T-helper 17 cell (primary cell): ENCODE results near the gene TMEM202. TPM values are rescaled to one million over a fixed set of nuclear protein-coding genes. Genes with fewer than 3 reads are reported as not detected.

ENCODE experiments used
- ATAC-seq: fragments of 150-1000 bp; cut with Tn5 transposase; 2 replicates; pipeline ENCODE4 v1.10.0; 2021; ENCODE audit warnings: mild to moderate bottlenecking, moderate library complexity
- DNase-seq, 3 donors: peaks; one replicate each; pipeline versions ENCODE4 v3.0.0 to v3.0.0-alpha.2; 2020 to 2021
- H3K9me3 ChIP-seq: one replicate; pipeline ENCODE4 v1.7.0; 2013; ENCODE audit warnings: low read length, mild to moderate bottlenecking; ENCODE audit not compliant: control insufficient read depth, poor library complexity, severe bottlenecking
- H3K27ac Mint-ChIP-seq: one replicate; pipeline ENCODE4 v1.8.0; 2022; ENCODE audit warnings: mild to moderate bottlenecking, moderate library complexity, mixed read lengths
- H3K27me3 Mint-ChIP-seq: one replicate; pipeline ENCODE4 v1.8.0; 2022; ENCODE audit warnings: mixed read lengths
- H3K36me3 Mint-ChIP-seq: one replicate; pipeline ENCODE4 v1.8.0; 2022; ENCODE audit warnings: low read depth, mixed read lengths
- H3K4me1 Mint-ChIP-seq: one replicate; pipeline ENCODE4 v1.8.0; 2022; ENCODE audit warnings: mild to moderate bottlenecking, mixed read lengths
- H3K4me3 Mint-ChIP-seq: one replicate; pipeline ENCODE4 v1.8.0; 2022; ENCODE audit warnings: mild to moderate bottlenecking, moderate library complexity, mixed read lengths
- total RNA-seq, 4 donors: library from RNA in 2 of 4; stranded (reverse) in 2 of 4; gene quantifications; one replicate each; pipeline ENCODE4 v1.2.3 and lab custom pipeline; 2022 to 2026

TMEM202 gene
- total RNA-seq = not detected
- 0 reads per million in 2 donors for total RNA-seq (lab: John Stamatoyannopoulos, UW)

- H3K27me3 Mint-ChIP-seq = peaks cover 19% of the 10 kb centered on the region
- no peak within 1 kb of the TSS for H3K27ac Mint-ChIP-seq
- no peaks in the 10 kb centered on the region for H3K36me3 Mint-ChIP-seq
- no peak for DNase-seq
- H3K9me3 ChIP-seq = no peaks in the 10 kb centered on the region
- H3K4me3 Mint-ChIP-seq = no peak within 1 kb of the TSS
- ATAC-seq = no peak
- H3K4me1 Mint-ChIP-seq = peaks cover 3% of the 10 kb centered on the region
These were observed at the start of gene TMEM202 for GRCh38 chr15:72397796-72398588. TSS of gene TMEM202 (plus strand) at chr15:72398305. CDS start at chr15:72398327, 22 bp downstream.

GRCh38 chr15:72353266-72353665 is 44.8 kb upstream of the TMEM202 start:
- peak overlapping the region; percentile 37 for H3K27ac Mint-ChIP-seq
- H3K4me3 Mint-ChIP-seq = no peak overlapping the region
- DNase-seq = no peak
- peaks cover 3% of the 10 kb centered on the region for H3K36me3 Mint-ChIP-seq
- no peak for ATAC-seq
- H3K4me1 Mint-ChIP-seq = peaks cover 2% of the 10 kb centered on the region
- H3K27me3 Mint-ChIP-seq = no peaks in the 10 kb centered on the region
- no peaks in the 10 kb centered on the region for H3K9me3 ChIP-seq

- no peak overlapping the region for H3K4me3 Mint-ChIP-seq
- no peaks in the 10 kb centered on the region for H3K27me3 Mint-ChIP-seq
- H3K36me3 Mint-ChIP-seq = no peaks in the 10 kb centered on the region
- H3K27ac Mint-ChIP-seq = peak overlapping the region; percentile 37
- peaks cover 10% of the 10 kb centered on the region for H3K4me1 Mint-ChIP-seq
- ATAC-seq (no peak), DNase-seq (no peak)
- no peaks in the 10 kb centered on the region for H3K9me3 ChIP-seq
These were observed 43.6 kb upstream of the TMEM202 start for GRCh38 chr15:72354496-72354895.

GRCh38 chr15:72358121-72358520 is 40.0 kb upstream of the TMEM202 start:
- ATAC-seq = no peak
- peaks cover 10% of the 10 kb centered on the region for H3K4me1 Mint-ChIP-seq
- no peaks in the 10 kb centered on the region for H3K9me3 ChIP-seq
- no peaks in the 10 kb centered on the region for H3K36me3 Mint-ChIP-seq
- H3K27me3 Mint-ChIP-seq = no peaks in the 10 kb centered on the region
- peak overlapping the region; percentile 36 for H3K4me3 Mint-ChIP-seq
- DNase-seq = no peak
- peak overlapping the region; percentile 49 for H3K27ac Mint-ChIP-seq

GRCh38 chr15:72358650-72359171 is 39.4 kb upstream of the TMEM202 start:
- Mint-ChIP-seq H3K4me1 (peaks cover 10% of the 10 kb centered on the region), H3K36me3 (no peaks in the 10 kb centered on the region), H3K27ac (peak overlapping the region; percentile 49), H3K27me3 (no peaks in the 10 kb centered on the region), H3K4me3 (peak overlapping the region; percentile 36)
- no peaks in the 10 kb centered on the region for H3K9me3 ChIP-seq
- no peak for DNase-seq
- peak; percentile 60 for ATAC-seq

GRCh38 chr15:72361176-72361575 is 36.9 kb upstream of the TMEM202 start:
- ATAC-seq (no peak), DNase-seq (no peak)
- Mint-ChIP-seq H3K36me3 (no peaks in the 10 kb centered on the region), H3K27ac (no peak overlapping the region), H3K27me3 (no peaks in the 10 kb centered on the region), H3K4me1 (peaks cover 19% of the 10 kb centered on the region), H3K4me3 (no peak overlapping the region)
- no peaks in the 10 kb centered on the region for H3K9me3 ChIP-seq

GRCh38 chr15:72365844-72366243 is 32.3 kb upstream of the TMEM202 start:
- no peaks in the 10 kb centered on the region for H3K9me3 ChIP-seq
- H3K4me1 Mint-ChIP-seq = peaks cover 26% of the 10 kb centered on the region
- H3K27me3 Mint-ChIP-seq = no peaks in the 10 kb centered on the region
- ATAC-seq (peak; percentile 94), DNase-seq (no peak)
- peaks cover 6% of the 10 kb centered on the region for H3K36me3 Mint-ChIP-seq
- no peak overlapping the region for H3K27ac Mint-ChIP-seq
- H3K4me3 Mint-ChIP-seq = peak overlapping the region; percentile 5

GRCh38 chr15:72368325-72368724 is 29.8 kb upstream of the TMEM202 start:
- ATAC-seq = no peak
- H3K9me3 ChIP-seq = no peaks in the 10 kb centered on the region
- H3K36me3 Mint-ChIP-seq = peaks cover 6% of the 10 kb centered on the region
- no peak overlapping the region for H3K4me3 Mint-ChIP-seq
- DNase-seq = no peak
- H3K27me3 Mint-ChIP-seq = no peaks in the 10 kb centered on the region
- H3K4me1 Mint-ChIP-seq = peaks cover 32% of the 10 kb centered on the region
- no peak overlapping the region for H3K27ac Mint-ChIP-seq

GRCh38 chr15:72368899-72369298 is 29.2 kb upstream of the TMEM202 start:
- Mint-ChIP-seq H3K4me1 (peaks cover 33% of the 10 kb centered on the region), H3K36me3 (peaks cover 6% of the 10 kb centered on the region), H3K4me3 (no peak overlapping the region), H3K27ac (no peak overlapping the region), H3K27me3 (no peaks in the 10 kb centered on the region)
- H3K9me3 ChIP-seq = no peaks in the 10 kb centered on the region
- ATAC-seq (no peak), DNase-seq (no peak)

GRCh38 chr15:72369964-72370363 is 28.1 kb upstream of the TMEM202 start:
- peaks cover 6% of the 10 kb centered on the region for H3K36me3 Mint-ChIP-seq
- no peak overlapping the region for H3K27ac Mint-ChIP-seq
- DNase-seq = no peak
- ATAC-seq = no peak
- H3K4me3 Mint-ChIP-seq = no peak overlapping the region
- peaks cover 42% of the 10 kb centered on the region for H3K4me1 Mint-ChIP-seq
- no peaks in the 10 kb centered on the region for H3K9me3 ChIP-seq
- no peaks in the 10 kb centered on the region for H3K27me3 Mint-ChIP-seq

GRCh38 chr15:72372361-72372760 is 25.7 kb upstream of the TMEM202 start:
- Mint-ChIP-seq H3K4me3 (no peak overlapping the region), H3K27ac (no peak overlapping the region), H3K27me3 (no peaks in the 10 kb centered on the region), H3K36me3 (peaks cover 9% of the 10 kb centered on the region), H3K4me1 (peaks cover 43% of the 10 kb centered on the region)
- ATAC-seq (no peak), DNase-seq (no peak)
- no peaks in the 10 kb centered on the region for H3K9me3 ChIP-seq

GRCh38 chr15:72375501-72375845 is 22.6 kb upstream of the TMEM202 start:
- Mint-ChIP-seq H3K4me1 (peaks cover 40% of the 10 kb centered on the region), H3K27ac (peak overlapping the region; percentile 99), H3K4me3 (peak overlapping the region; percentile 96), H3K27me3 (no peaks in the 10 kb centered on the region), H3K36me3 (peaks cover 2% of the 10 kb centered on the region)
- no peaks in the 10 kb centered on the region for H3K9me3 ChIP-seq
- DNase-seq = no peak
- ATAC-seq = peak; percentile 68

GRCh38 chr15:72375846-72376581 is 22.1 kb upstream of the TMEM202 start, which contains the start of gene HEXA:
TSS of gene HEXA (minus strand) at chr15:72376014. CDS start at chr15:72375972, 42 bp downstream.
- DNase-seq (peak; percentile 89 to 95 (median 95)), ATAC-seq (peak; percentile 88)
- Mint-ChIP-seq H3K4me3 (peak within 1 kb of the TSS; percentile 96), H3K36me3 (peaks cover 2% of the 10 kb centered on the region), H3K4me1 (peaks cover 39% of the 10 kb centered on the region), H3K27me3 (no peaks in the 10 kb centered on the region), H3K27ac (peak within 1 kb of the TSS; percentile 99)
- H3K9me3 ChIP-seq = no peaks in the 10 kb centered on the region
